NCI-H2107 (cell line): ENCODE measurements around the gene ADAMTS20.

Source experiments
- DNase-seq: peaks from one replicate; lab custom pipeline; 2025; lab: John Stamatoyannopoulos, UW

Gene ADAMTS20

GRCh38 chr12:43480591-43480990, 71.4 kb downstream of the ADAMTS20 start:
- DNase-seq = no peak

GRCh38 chr12:43462741-43463140, 89.3 kb downstream of the ADAMTS20 start:
- DNase-seq = no peak

GRCh38 chr12:43462080-43462479, 89.9 kb downstream of the ADAMTS20 start:
- no peak for DNase-seq

GRCh38 chr12:43459285-43459684, 92.7 kb downstream of the ADAMTS20 start:
- no peak for DNase-seq

GRCh38 chr12:43453761-43454160, 98.2 kb downstream of the ADAMTS20 start:
- no peak for DNase-seq

- no peak for DNase-seq
Measured at GRCh38 chr12:43444940-43445564, 107.0 kb downstream of the ADAMTS20 start.

- no peak for DNase-seq
Measured at GRCh38 chr12:43436597-43436996, 115.4 kb downstream of the ADAMTS20 start.

- DNase-seq = no peak
Measured at GRCh38 chr12:43434614-43435013, 117.4 kb downstream of the ADAMTS20 start.

GRCh38 chr12:43428088-43428600, 123.9 kb downstream of the ADAMTS20 start:
- no peak for DNase-seq

- DNase-seq = no peak
Measured at GRCh38 chr12:43425361-43425760, 126.6 kb downstream of the ADAMTS20 start.

- no peak for DNase-seq
Measured at GRCh38 chr12:43416981-43417380, 135.0 kb downstream of the ADAMTS20 start.

- DNase-seq = no peak
Measured at GRCh38 chr12:43407816-43408645, 144.0 kb downstream of the ADAMTS20 start.

- DNase-seq = no peak
Measured at GRCh38 chr12:43406801-43407200, 145.2 kb downstream of the ADAMTS20 start.

- no peak for DNase-seq
Measured at GRCh38 chr12:43402436-43402835, 149.6 kb downstream of the ADAMTS20 start.

- no peak for DNase-seq
Measured at GRCh38 chr12:43401096-43401495, 150.9 kb downstream of the ADAMTS20 start.

- no peak for DNase-seq
Measured at GRCh38 chr12:43396671-43397070, 155.3 kb downstream of the ADAMTS20 start.

- no peak for DNase-seq
Measured at GRCh38 chr12:43392116-43392515, 159.9 kb downstream of the ADAMTS20 start.

GRCh38 chr12:43381879-43382278, 170.1 kb downstream of the ADAMTS20 start:
- DNase-seq = no peak

- no peak for DNase-seq
Measured at GRCh38 chr12:43378448-43378847, 173.6 kb downstream of the ADAMTS20 start.

- no peak for DNase-seq
Measured at GRCh38 chr12:43370263-43370662, 181.7 kb downstream of the ADAMTS20 start.

GRCh38 chr12:43362910-43363694, 188.9 kb downstream of the ADAMTS20 start:
- no peak for DNase-seq

GRCh38 chr12:43361031-43361710, 190.8 kb downstream of the ADAMTS20 start:
- no peak for DNase-seq
